KOPT-K1 (cell line): ENCODE data around the gene LPP.

Source experiments
- H3K27ac ChIP-seq: fragments of 200-600 bp; sonication (generic); 2 replicates; pipeline ENCODE4 v1.5.1; 2016; ENCODE audit warnings: antibody characterized with exemption, mild to moderate bottlenecking, low read depth, low read length; ENCODE audit not compliant: poor library complexity, severe bottlenecking
- H3K36me3 ChIP-seq: fragments of 200-600 bp; sonication (generic); 2 replicates; pipeline ENCODE4 v1.5.1; 2017; ENCODE audit warnings: antibody characterized with exemption, mild to moderate bottlenecking, low read length, moderate library complexity; ENCODE audit not compliant: insufficient read depth
- H3K9me3 ChIP-seq: fragments of 200-600 bp; sonication (generic); 2 replicates; pipeline ENCODE4 v1.5.1; 2017; ENCODE audit warnings: antibody characterized with exemption, low read length, mild to moderate bottlenecking; ENCODE audit not compliant: insufficient read depth, poor library complexity, severe bottlenecking

LPP gene

GRCh38 chr3:188558343-188559071 is 404.6 kb downstream of the LPP start:
- Histone ChIP-seq H3K9me3 (no peaks in the 10 kb centered on the region), H3K36me3 (no peaks in the 10 kb centered on the region), H3K27ac (no peak overlapping the region)

- Histone ChIP-seq H3K36me3 (no peaks in the 10 kb centered on the region), H3K9me3 (no peaks in the 10 kb centered on the region), H3K27ac (no peak overlapping the region)
Measured at GRCh38 chr3:188559072-188559429, 405.1 kb downstream of the LPP start.

DNA sequence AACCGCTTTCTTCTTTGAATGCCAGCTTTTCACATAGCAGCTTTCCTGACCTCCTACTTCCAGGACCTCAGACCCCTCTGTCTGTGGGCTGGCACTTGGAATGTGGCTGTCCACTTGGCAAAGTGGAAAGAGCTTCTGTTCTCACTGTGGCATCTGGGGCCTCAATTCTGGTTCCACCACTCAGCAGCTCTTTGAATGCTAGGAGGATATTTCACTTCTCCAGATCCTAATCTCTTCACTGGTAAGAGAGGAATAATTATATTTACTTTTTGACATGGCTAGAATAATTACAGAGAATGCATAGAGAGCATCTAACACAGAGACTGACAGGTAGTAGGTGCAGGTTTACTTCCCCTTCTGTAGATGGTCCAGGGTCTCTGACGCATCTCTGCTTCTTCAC is 405.9 kb downstream of the LPP start:
- Histone ChIP-seq H3K9me3 (no peaks in the 10 kb centered on the region), H3K27ac (no peak overlapping the region), H3K36me3 (no peaks in the 10 kb centered on the region)

DNA sequence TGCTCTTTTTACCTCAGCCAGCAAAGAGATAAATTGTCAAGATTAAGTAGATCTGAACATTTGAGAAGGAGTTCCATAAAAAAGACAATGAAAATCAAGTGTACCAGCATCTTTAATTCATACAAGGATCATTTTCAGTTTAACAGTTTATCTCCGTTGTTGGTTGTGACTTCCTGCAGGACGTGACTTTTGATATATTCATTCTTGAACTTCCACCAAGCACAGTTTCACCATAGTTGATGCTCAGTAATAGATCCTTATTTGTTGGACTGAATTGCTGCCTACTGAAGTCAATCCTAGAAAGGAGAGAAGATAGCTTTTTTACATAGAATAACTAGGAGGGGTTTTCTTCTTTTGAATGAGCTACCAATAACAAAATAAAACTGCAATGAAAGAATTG is 408.2 kb downstream of the LPP start:
- Histone ChIP-seq H3K9me3 (no peaks in the 10 kb centered on the region), H3K36me3 (no peaks in the 10 kb centered on the region), H3K27ac (no peak overlapping the region)

GRCh38 chr3:188567478-188568195 is 413.7 kb downstream of the LPP start:
- H3K36me3 ChIP-seq = no peaks in the 10 kb centered on the region
- no peaks in the 10 kb centered on the region for H3K9me3 ChIP-seq
- no peak overlapping the region for H3K27ac ChIP-seq

- H3K27ac ChIP-seq = no peak overlapping the region
- no peaks in the 10 kb centered on the region for H3K9me3 ChIP-seq
- H3K36me3 ChIP-seq = no peaks in the 10 kb centered on the region
Measured at GRCh38 chr3:188568736-188569135, 414.8 kb downstream of the LPP start.

DNA sequence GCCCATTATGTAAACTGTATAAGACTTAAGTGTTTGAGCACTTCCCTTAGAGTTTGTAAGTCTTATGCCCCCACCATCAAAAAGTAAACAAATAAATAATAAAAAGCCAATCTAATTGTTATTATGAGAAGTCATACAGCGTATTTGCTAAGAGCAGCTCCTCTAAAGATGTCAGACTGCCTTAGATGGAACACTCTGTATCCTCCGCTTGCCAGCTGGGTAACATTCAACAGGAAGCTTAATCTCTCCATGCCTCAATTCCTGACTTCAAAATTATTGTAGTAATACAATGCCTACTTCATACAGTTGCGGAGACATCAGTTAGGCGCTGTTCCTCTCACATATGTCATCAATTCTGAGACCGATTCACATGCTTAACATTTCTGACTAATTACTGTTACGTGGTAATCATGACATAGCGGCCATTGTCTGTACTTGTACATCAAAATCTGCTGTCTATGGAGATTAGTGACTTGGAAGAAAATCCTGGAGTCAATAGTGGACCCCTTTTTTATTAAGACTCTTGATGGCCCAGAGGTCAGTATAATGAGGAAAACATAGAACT is 417.7 kb downstream of the LPP start:
- Histone ChIP-seq H3K9me3 (no peaks in the 10 kb centered on the region), H3K27ac (no peak overlapping the region), H3K36me3 (no peaks in the 10 kb centered on the region)

- Histone ChIP-seq H3K36me3 (no peaks in the 10 kb centered on the region), H3K9me3 (no peaks in the 10 kb centered on the region), H3K27ac (no peak overlapping the region)
Measured at GRCh38 chr3:188573291-188573940, 419.5 kb downstream of the LPP start.

DNA sequence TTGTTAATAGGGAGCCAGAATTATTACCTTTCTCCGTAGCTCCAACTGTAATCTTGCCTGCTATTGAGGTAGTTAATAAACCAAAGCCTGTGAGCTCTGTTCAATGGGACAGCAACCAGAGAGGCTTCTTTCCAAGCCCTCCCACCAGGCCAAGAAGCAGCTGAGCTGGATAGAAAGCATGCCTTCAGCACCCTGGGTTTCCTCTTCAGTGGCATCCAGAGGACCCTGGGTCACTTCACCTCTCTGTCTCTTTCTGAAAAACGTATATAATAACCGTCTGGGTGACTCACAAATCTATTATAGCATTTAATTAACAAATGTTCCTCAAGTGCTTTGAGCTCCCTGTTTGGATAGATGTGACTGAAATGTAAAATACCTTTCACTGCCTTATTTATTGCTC is 420.0 kb downstream of the LPP start:
- H3K27ac ChIP-seq = no peak overlapping the region
- no peaks in the 10 kb centered on the region for H3K36me3 ChIP-seq
- no peaks in the 10 kb centered on the region for H3K9me3 ChIP-seq

DNA sequence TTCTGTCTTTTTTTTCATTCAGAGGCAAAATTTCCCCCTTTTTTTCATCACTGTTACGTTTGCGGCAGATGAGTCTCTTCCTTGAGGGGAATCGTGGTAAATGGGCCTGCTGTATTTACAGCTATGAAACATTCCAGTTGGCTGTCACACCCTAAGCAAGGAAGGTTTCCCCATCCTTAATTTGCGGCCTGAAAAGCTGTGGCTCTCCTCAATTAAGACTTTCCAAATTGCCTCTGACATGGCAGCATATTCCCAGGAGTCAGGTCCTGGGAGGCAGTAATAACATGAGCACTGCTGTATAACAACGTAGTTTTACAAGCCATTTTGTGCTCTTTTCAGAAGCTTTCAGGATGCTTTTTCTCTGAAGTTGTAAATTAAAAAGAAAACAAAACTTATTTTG is 420.9 kb downstream of the LPP start:
- Histone ChIP-seq H3K9me3 (no peaks in the 10 kb centered on the region), H3K36me3 (no peaks in the 10 kb centered on the region), H3K27ac (no peak overlapping the region)

- H3K27ac ChIP-seq = no peak overlapping the region
- H3K36me3 ChIP-seq = no peaks in the 10 kb centered on the region
- no peaks in the 10 kb centered on the region for H3K9me3 ChIP-seq
Measured at GRCh38 chr3:188575501-188575900, 421.5 kb downstream of the LPP start.

DNA sequence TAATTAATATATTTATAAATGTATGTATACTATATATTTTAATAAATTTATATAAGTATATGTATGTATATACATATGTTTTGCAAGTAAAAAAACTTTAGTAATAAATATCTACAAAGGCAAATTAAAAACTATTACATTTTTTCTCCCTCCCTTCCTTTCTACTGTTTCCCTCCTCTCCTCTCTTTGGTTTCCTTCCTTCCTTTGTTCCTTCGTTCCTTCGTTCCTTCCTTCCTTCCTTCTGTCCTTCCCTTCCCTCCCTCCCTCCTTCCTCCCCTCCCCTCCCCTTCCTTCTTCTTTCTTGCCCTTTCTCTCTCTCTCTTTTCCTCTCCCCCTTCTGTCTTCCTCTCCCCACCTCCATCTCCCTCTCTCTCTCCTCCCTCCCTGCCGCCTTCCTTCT is 423.6 kb downstream of the LPP start:
- Histone ChIP-seq H3K27ac (no peak overlapping the region), H3K9me3 (no peaks in the 10 kb centered on the region), H3K36me3 (no peaks in the 10 kb centered on the region)

- no peaks in the 10 kb centered on the region for H3K36me3 ChIP-seq
- no peaks in the 10 kb centered on the region for H3K9me3 ChIP-seq
- no peak overlapping the region for H3K27ac ChIP-seq
Measured at GRCh38 chr3:188578576-188579363, 424.8 kb downstream of the LPP start.

GRCh38 chr3:188580223-188580622 is 426.3 kb downstream of the LPP start:
- Histone ChIP-seq H3K27ac (no peak overlapping the region), H3K36me3 (no peaks in the 10 kb centered on the region)

DNA sequence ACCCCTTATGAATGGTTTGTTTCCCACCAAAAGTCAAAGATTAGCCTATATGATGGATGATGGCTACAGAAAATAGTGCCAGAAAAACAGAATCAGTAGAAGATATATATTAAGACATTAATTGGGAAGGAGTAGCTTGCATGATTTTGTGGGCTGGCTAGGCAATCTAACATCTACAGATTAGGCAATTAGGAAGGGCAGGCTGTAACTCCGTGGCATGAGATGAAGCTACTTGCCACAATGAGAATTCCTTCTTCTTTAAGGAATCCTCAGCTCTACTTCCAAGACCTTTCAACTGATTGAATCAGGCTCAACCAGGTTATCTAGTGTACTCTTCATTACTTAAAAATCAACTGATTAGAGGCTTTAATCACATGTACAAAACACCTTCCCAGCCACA is 426.7 kb downstream of the LPP start:
- Histone ChIP-seq H3K27ac (no peak overlapping the region), H3K9me3 (no peaks in the 10 kb centered on the region), H3K36me3 (no peaks in the 10 kb centered on the region)

More at GRCh38 chr3:188580223-188580622, 426.3 kb downstream of the LPP start:
- H3K9me3 ChIP-seq = no peaks in the 10 kb centered on the region
